ENCODE results near the gene ZBTB7A. TPM values are rescaled to one million over a fixed set of nuclear protein-coding genes. Genes with fewer than 3 reads are reported as not detected.

ZBTB7A gene
- total RNA-seq, 4 donors from 2014 or later = 71.9 to 137 (median 114) TPM

GRCh38 chr19:4031420-4031819 lies 35.3 kb downstream of the ZBTB7A start:
- peak overlapping the region in 2 of 4 donors; percentile 3 to 26 for H3K27ac ChIP-seq (replicated peaks in 1 of 4)
- H3K4me1 ChIP-seq = peaks cover 0 to 15% (median 9%) of the 10 kb centered on the region in 4 donors
- H3K9me3 ChIP-seq = no peaks in the 10 kb centered on the region
- TF ChIP-seq POLR2AphosphoS5 (IDR thresholded peaks at IDR 0.05) (no peak), POLR2A (IDR thresholded peaks at IDR 0.05; ENCODE audit: low read depth) (no peak), EP300 (IDR thresholded peaks at IDR 0.05) (no peak), CTCF (IDR thresholded peaks at IDR 0.05) (no peak)
- WGBS = 79% methylated on average over 4 of the region's 11 CpGs
- no peak overlapping the region for H3K4me3 ChIP-seq
- no peaks in the 10 kb centered on the region for H3K27me3 ChIP-seq
- intact Hi-C loops (cut with DNase I) = no loop called here
- DNase-seq (ENCODE audit: extremely low spot score) = no peak
- H3K36me3 ChIP-seq = peaks cover 40 to 100% (median 88%) of the 10 kb centered on the region in 4 donors

GRCh38 chr19:4030981-4031380 lies 35.7 kb downstream of the ZBTB7A start:
- no peak for DNase-seq (ENCODE audit: extremely low spot score)
- Histone ChIP-seq H3K27ac (replicated peaks in 1 of 4) (no peak overlapping the region), H3K27me3 (no peaks in the 10 kb centered on the region), H3K4me1 (peaks cover 0 to 15% (median 9%) of the 10 kb centered on the region in 4 donors), H3K4me3 (no peak overlapping the region), H3K9me3 (no peaks in the 10 kb centered on the region), H3K36me3 (peaks cover 40 to 100% (median 87%) of the 10 kb centered on the region in 4 donors)
- WGBS = 100% methylated on average over 3 of the region's 9 CpGs
- TF ChIP-seq CTCF (IDR thresholded peaks at IDR 0.05) = no peak
- TF ChIP-seq POLR2A (IDR thresholded peaks at IDR 0.05; ENCODE audit: low read depth) = no peak
- no peak for TF ChIP-seq EP300 (IDR thresholded peaks at IDR 0.05)
- TF ChIP-seq POLR2AphosphoS5 (IDR thresholded peaks at IDR 0.05) = no peak
- intact Hi-C loops (cut with DNase I) = no loop called here

GRCh38 chr19:4030552-4030951 lies 36.1 kb downstream of the ZBTB7A start:
- Histone ChIP-seq H3K36me3 (peaks cover 40 to 98% (median 88%) of the 10 kb centered on the region in 4 donors), H3K27me3 (no peaks in the 10 kb centered on the region), H3K4me1 (peaks cover 0 to 15% (median 9%) of the 10 kb centered on the region in 4 donors), H3K9me3 (no peaks in the 10 kb centered on the region), H3K27ac (replicated peaks in 1 of 4) (no peak overlapping the region), H3K4me3 (no peak overlapping the region)
- TF ChIP-seq POLR2AphosphoS5 (IDR thresholded peaks at IDR 0.05) = no peak
- TF ChIP-seq CTCF (IDR thresholded peaks at IDR 0.05) = no peak
- TF ChIP-seq POLR2A (IDR thresholded peaks at IDR 0.05; ENCODE audit: low read depth) = no peak
- no peak for TF ChIP-seq EP300 (IDR thresholded peaks at IDR 0.05)
- 82% methylated on average over 4 of the region's 6 CpGs for WGBS
- DNase-seq (ENCODE audit: extremely low spot score) = no peak
- intact Hi-C loops (cut with DNase I) = no loop called here

GRCh38 chr19:4029247-4029614 lies 37.5 kb downstream of the ZBTB7A start:
- WGBS = 94% methylated on average over 16 of the region's 18 CpGs
- intact Hi-C loops (cut with DNase I) = no loop called here
- Histone ChIP-seq H3K4me3 (no peak overlapping the region), H3K4me1 (peaks cover 0 to 16% (median 9%) of the 10 kb centered on the region in 4 donors), H3K27ac (replicated peaks in 1 of 4) (no peak overlapping the region), H3K9me3 (no peaks in the 10 kb centered on the region), H3K27me3 (no peaks in the 10 kb centered on the region), H3K36me3 (peaks cover 45 to 98% (median 86%) of the 10 kb centered on the region in 4 donors)
- TF ChIP-seq POLR2AphosphoS5 (IDR thresholded peaks at IDR 0.05) (no peak), CTCF (IDR thresholded peaks at IDR 0.05) (no peak), POLR2A (IDR thresholded peaks at IDR 0.05; ENCODE audit: low read depth) (no peak), EP300 (IDR thresholded peaks at IDR 0.05) (no peak)
- DNase-seq (ENCODE audit: extremely low spot score) = no peak

Measured in esophagus muscularis mucosa (tissue), 4 donors.